GM23338 (cell line): ENCODE data around the gene KCNK3.

ENCODE experiments used
- CREB1 ChIP-seq: fragments of 250-450 bp; sonication (Bioruptor Pico); IDR thresholded peaks from 2 replicates; pipeline ENCODE4 v1.5.0; 2020; ENCODE audit warnings: low read depth, mild to moderate bottlenecking, moderate library complexity
- CTCF ChIP-seq, 2 experiments: fragments of 200-600 bp in 1 of 2; sonication (generic) in 1 of 2; conservative IDR thresholded peaks; 2 replicates each; pipeline versions ENCODE4 v1.5.1 to v1.6.1; 2016 to 2017; ENCODE audit warnings: antibody characterized with exemption in 2 of 2, low read depth in 2 of 2, mild to moderate bottlenecking in 2 of 2, moderate library complexity in 1 of 2
- ETS1 ChIP-seq: IDR thresholded peaks from 2 replicates; pipeline ENCODE4 v1.6.1; 2016; ENCODE audit warnings: antibody characterized with exemption
- EZH2 ChIP-seq: fragments of 200-600 bp; sonication (generic); IDR thresholded peaks from one replicate; pipeline ENCODE4 v1.8.0; 2017; ENCODE audit warnings: antibody characterized with exemption, mild to moderate bottlenecking, low read depth; ENCODE audit not compliant: unreplicated experiment
- EZH2phosphoT487 ChIP-seq: fragments of 200-600 bp; sonication (generic); IDR thresholded peaks from one replicate; pipeline ENCODE4 v1.8.1; 2018; ENCODE audit warnings: antibody characterized with exemption; ENCODE audit not compliant: unreplicated experiment
- JUNB ChIP-seq: IDR thresholded peaks from one replicate; pipeline ENCODE4 v1.6.1; 2016; ENCODE audit warnings: antibody characterized with exemption; ENCODE audit not compliant: unreplicated experiment
- NANOG ChIP-seq: IDR thresholded peaks from 2 replicates; pipeline ENCODE4 v1.6.1; 2016; ENCODE audit warnings: antibody characterized with exemption, borderline replicate concordance
- POLR2AphosphoS5 ChIP-seq: IDR thresholded peaks from 2 replicates; pipeline ENCODE4 v1.6.1; 2016; ENCODE audit warnings: antibody characterized with exemption, low read depth
- REST ChIP-seq: IDR thresholded peaks from one replicate; pipeline ENCODE4 v1.6.1; 2018; ENCODE audit warnings: antibody characterized with exemption; ENCODE audit not compliant: unreplicated experiment
- STAT1 ChIP-seq: IDR thresholded peaks from one replicate; pipeline ENCODE4 v1.6.1; 2016; ENCODE audit warnings: antibody characterized with exemption; ENCODE audit not compliant: unreplicated experiment
- ZNF114 ChIP-seq: fragments of 250-450 bp; sonication (Bioruptor Pico); IDR thresholded peaks from 2 replicates; pipeline ENCODE4 v1.5.0; 2020; ENCODE audit warnings: mild to moderate bottlenecking, moderate library complexity
- ZNF331 ChIP-seq: fragments of 250-450 bp; sonication (Bioruptor Pico); IDR thresholded peaks from 2 replicates; pipeline ENCODE4 v1.5.0; 2020; ENCODE audit warnings: low read depth, mild to moderate bottlenecking, moderate library complexity
- ZNF462 ChIP-seq: fragments of 250-450 bp; sonication (Bioruptor Pico); IDR thresholded peaks from 2 replicates; pipeline ENCODE4 v1.5.0; 2020; ENCODE audit warnings: mild to moderate bottlenecking, moderate library complexity

- TF ChIP-seq CTCF (conservative IDR thresholded peaks at IDR 0.05; ENCODE audit: low read depth in 2 of 2) (no peak), EZH2 (no peak), EZH2phosphoT487 (no peak), JUNB (no peak), CREB1 (CRISPR knock-in tag) (no peak), REST (no peak), POLR2AphosphoS5 (no peak), ETS1 (no peak), STAT1 (no peak), NANOG (no peak), ZNF462 (CRISPR knock-in tag) (no peak), ZNF331 (CRISPR knock-in tag) (no peak), ZNF114 (CRISPR knock-in tag) (no peak)
Measured at GRCh38 chr2:26758790-26759321, 66.3 kb downstream of the KCNK3 start.
